ENCODE results near the gene RAB12.
A peak's percentile ranks its signal among the peaks of the same experiment; 100 is the strongest.

Gene RAB12

DNA sequence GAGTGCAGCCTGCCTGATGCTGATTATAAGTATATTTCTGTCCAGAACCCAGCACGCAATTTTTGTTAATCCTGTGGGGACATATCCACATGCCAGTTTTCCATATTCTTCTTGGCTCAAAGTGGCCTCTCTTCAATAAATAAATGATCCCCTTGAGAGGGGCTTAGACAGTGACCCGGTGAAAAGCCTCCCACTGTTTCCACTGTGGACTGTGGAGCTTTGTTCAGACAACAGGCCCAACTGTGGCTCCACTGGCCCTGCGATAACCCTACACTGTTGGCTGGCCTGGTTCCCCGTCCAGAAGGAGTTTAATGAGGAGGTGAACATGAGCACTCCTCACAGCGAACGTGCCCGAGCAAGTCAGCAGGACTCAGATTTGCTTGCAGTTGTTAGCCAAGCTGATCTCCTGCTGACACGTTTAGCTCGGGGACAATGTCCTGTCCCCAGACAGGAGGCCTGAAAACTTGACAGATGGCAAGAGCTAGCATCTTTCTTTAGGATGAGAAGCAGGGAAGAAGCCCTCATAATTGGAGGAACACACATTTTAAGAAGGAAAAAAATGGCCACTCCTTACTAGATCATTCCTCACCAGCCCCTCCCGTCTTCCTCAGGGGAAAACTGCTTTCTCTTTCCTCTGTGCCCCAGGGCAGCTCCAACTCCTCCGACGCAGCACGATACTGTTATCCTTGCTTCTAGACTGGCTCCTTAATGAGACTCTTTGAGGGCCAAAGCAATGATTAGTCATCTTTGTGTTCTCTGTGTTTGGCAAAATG, 76.1 kb downstream of the RAB12 start:
- DNase-seq = peak in 1 of 14 donors; percentile 81

GRCh38 chr18:8685914-8686216, 76.6 kb downstream of the RAB12 start:
- no peak for DNase-seq

GRCh38 chr18:8686611-8687010, 77.4 kb downstream of the RAB12 start:
- no peak for DNase-seq

GRCh38 chr18:8688216-8688800, 79.1 kb downstream of the RAB12 start:
- DNase-seq = no peak

DNA sequence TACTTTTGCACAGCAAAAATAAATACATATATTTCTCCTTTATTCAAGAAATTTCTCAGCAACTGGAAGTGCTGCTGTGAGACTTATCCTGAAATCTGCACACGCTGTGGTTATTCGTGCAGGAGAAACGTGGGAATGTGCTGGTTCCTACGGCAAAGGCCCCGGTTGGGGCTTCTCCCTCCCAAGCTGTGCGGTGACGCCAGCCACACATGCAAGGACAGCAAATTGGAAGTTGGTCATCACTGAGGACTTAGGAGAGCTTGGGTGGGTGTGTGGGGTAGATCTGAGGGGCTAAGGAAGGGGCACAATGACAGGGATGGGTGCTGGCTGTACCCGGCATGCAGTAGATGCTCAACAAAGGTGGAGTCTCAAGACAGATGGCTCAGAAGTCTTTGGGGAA, 79.6 kb downstream of the RAB12 start:
- no peak for DNase-seq

All from C1 segment of cervical spinal cord (tissue), 14 donors.